NT2/D1 (cell line): ENCODE measurements around the gene SYK.
"Not testable (repeated sequence)": the region's sequence is repeated elsewhere in the genome, so short reads cannot be mapped to it uniquely, and the experiment has no call there.

Source experiments
- SUZ12 ChIP-seq: IDR thresholded peaks from 2 replicates; pipeline ENCODE4 v1.6.1; 2011; ENCODE audit not compliant: insufficient read length, insufficient read depth; ENCODE audit errors: extremely low read depth
- YY1 ChIP-seq: IDR thresholded peaks from 2 replicates; pipeline ENCODE4 v1.6.1; 2011; ENCODE audit not compliant: insufficient read length, insufficient read depth
- ZNF274 ChIP-seq: IDR thresholded peaks from 2 replicates; pipeline ENCODE4 v1.6.1; 2011; ENCODE audit warnings: mild to moderate bottlenecking, low read depth, low read length

- not testable (repeated sequence) for TF ChIP-seq ZNF274, YY1, SUZ12
Measured at GRCh38 chr9:90820406-90820805, 18.8 kb downstream of the SYK start.
